DND-41 (cell line): Measurements from ENCODE around the gene CPN1.

ENCODE experiments used
- ATAC-seq: fragments of 200-7000 bp; cut with Tn5 transposase; 3 replicates; pipeline ENCODE4 v1.9.1; 2021; ENCODE audit warnings: low read depth; ENCODE audit not compliant: insufficient read depth
- DNase-seq: peaks from one replicate; pipeline ENCODE4 v3.0.0-alpha.2; 2020
- H2AFZ ChIP-seq: 2 replicates; pipeline ENCODE4 v1.6.0; 2012; ENCODE audit warnings: low read depth, low read length
- H3K27ac ChIP-seq: 2 replicates; pipeline ENCODE4 v1.5.1; 2012; ENCODE audit warnings: low read length, inconsistent platforms
- H3K27me3 ChIP-seq: fragments of 200-600 bp; sonication (generic); 2 replicates; pipeline ENCODE4 v1.6.0; 2012; ENCODE audit warnings: low read length, mild to moderate bottlenecking, inconsistent platforms; ENCODE audit not compliant: insufficient read depth, poor library complexity
- H3K36me3 ChIP-seq: 2 replicates; pipeline ENCODE4 v1.5.1; 2012; ENCODE audit warnings: low read length, inconsistent platforms; ENCODE audit not compliant: insufficient read depth
- H3K4me1 ChIP-seq: 2 replicates; pipeline ENCODE4 v1.5.1; 2012; ENCODE audit warnings: mild to moderate bottlenecking, low read length; ENCODE audit not compliant: insufficient read depth
- H3K4me2 ChIP-seq: 2 replicates; pipeline ENCODE4 v1.6.0; 2012; ENCODE audit warnings: mild to moderate bottlenecking, moderate library complexity, low read length, inconsistent platforms; ENCODE audit not compliant: insufficient read depth
- H3K4me3 ChIP-seq, 2 experiments: fragments of 200-600 bp in 1 of 2; shearing (Covaris generic) in 1 of 2; 2 replicates each; pipeline ENCODE4 v1.5.1; 2012 to 2016; ENCODE audit warnings: inconsistent platforms in 2 of 2, low read length in 2 of 2, mild to moderate bottlenecking in 2 of 2, low read depth in 1 of 2, moderate library complexity in 1 of 2
- H3K79me2 ChIP-seq: 2 replicates; pipeline ENCODE4 v1.6.0; 2012; ENCODE audit warnings: low read length, inconsistent platforms; ENCODE audit not compliant: insufficient read depth
- H3K9ac ChIP-seq: 2 replicates; pipeline ENCODE4 v1.6.0; 2012; ENCODE audit warnings: low read depth, mild to moderate bottlenecking, inconsistent platforms, low read length, moderate library complexity
- H3K9me3 ChIP-seq: 2 replicates; pipeline ENCODE4 v1.5.1; 2012; ENCODE audit warnings: low read length, moderate library complexity, mild to moderate bottlenecking, inconsistent platforms; ENCODE audit not compliant: insufficient read depth, severe bottlenecking
- H4K20me1 ChIP-seq: 2 replicates; pipeline ENCODE4 v1.6.0; 2012; ENCODE audit warnings: low read length; ENCODE audit not compliant: insufficient read depth
- CTCF ChIP-seq: IDR thresholded peaks from 2 replicates; pipeline ENCODE4 v1.5.1; 2012; ENCODE audit warnings: borderline replicate concordance, low read length, moderate library complexity, mild to moderate bottlenecking; ENCODE audit not compliant: poor library complexity, severe bottlenecking; ENCODE audit errors: extremely low read depth
- EZH2 ChIP-seq: IDR thresholded peaks from 3 replicates; pipeline ENCODE4 v1.6.1; 2012; ENCODE audit warnings: borderline replicate concordance, low read depth, mild to moderate bottlenecking, moderate library complexity, low read length, inconsistent platforms; ENCODE audit not compliant: severe bottlenecking

CPN1 gene

GRCh38 chr10:99995713-99996112, 86.0 kb downstream of the CPN1 start:
- no peak overlapping the region for H3K4me2 ChIP-seq
- TF ChIP-seq EZH2 (no peak), CTCF (no peak)
- ATAC-seq (no peak), DNase-seq (no peak)
- no peak overlapping the region for H3K27ac ChIP-seq
- H2AFZ ChIP-seq = no peak overlapping the region
- no peak overlapping the region for H3K9ac ChIP-seq
- no peak overlapping the region for H3K4me3 ChIP-seq
- peaks cover 6% of the 10 kb centered on the region for H3K4me1 ChIP-seq
- no peaks in the 10 kb centered on the region for H4K20me1 ChIP-seq
- no peaks in the 10 kb centered on the region for H3K36me3 ChIP-seq
- H3K27me3 ChIP-seq = no peaks in the 10 kb centered on the region
- no peaks in the 10 kb centered on the region for H3K9me3 ChIP-seq
- no peaks in the 10 kb centered on the region for H3K79me2 ChIP-seq

GRCh38 chr10:99995269-99995668, 86.4 kb downstream of the CPN1 start:
- DNase-seq (no peak), ATAC-seq (no peak)
- Histone ChIP-seq H3K27me3 (no peaks in the 10 kb centered on the region), H2AFZ (no peak overlapping the region), H3K9ac (no peak overlapping the region), H4K20me1 (no peaks in the 10 kb centered on the region), H3K4me1 (peaks cover 6% of the 10 kb centered on the region), H3K9me3 (no peaks in the 10 kb centered on the region), H3K27ac (no peak overlapping the region), H3K4me3 (no peak overlapping the region), H3K4me2 (no peak overlapping the region), H3K79me2 (no peaks in the 10 kb centered on the region), H3K36me3 (no peaks in the 10 kb centered on the region)
- TF ChIP-seq CTCF (no peak), EZH2 (no peak)

DNA sequence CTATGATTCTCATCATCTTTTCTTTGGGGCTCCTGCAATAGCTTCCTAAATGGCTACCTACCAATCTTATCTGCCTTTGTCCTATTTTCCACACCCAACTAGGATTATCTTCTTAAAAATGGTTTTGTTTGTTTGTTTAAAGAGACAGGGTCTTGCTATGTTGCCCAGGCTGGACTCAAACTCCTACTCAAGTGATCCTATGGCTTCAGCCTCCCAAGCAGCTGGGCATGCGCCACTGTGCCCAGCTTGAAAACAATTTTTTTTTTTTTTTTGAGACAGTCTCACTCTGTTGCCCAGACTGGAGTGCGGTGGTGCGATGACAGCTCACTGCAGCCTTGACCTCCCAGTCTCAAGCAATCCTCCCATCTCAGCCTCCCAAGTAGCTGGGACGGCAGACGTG, 86.9 kb downstream of the CPN1 start:
- Histone ChIP-seq H3K4me2 (no peak overlapping the region), H4K20me1 (no peaks in the 10 kb centered on the region), H3K27me3 (no peaks in the 10 kb centered on the region), H3K27ac (no peak overlapping the region), H3K9me3 (no peaks in the 10 kb centered on the region), H3K4me1 (peaks cover 6% of the 10 kb centered on the region), H3K36me3 (no peaks in the 10 kb centered on the region), H3K4me3 (no peak overlapping the region), H3K79me2 (no peaks in the 10 kb centered on the region), H2AFZ (no peak overlapping the region), H3K9ac (no peak overlapping the region)
- DNase-seq (no peak), ATAC-seq (no peak)
- TF ChIP-seq CTCF = no peak
- TF ChIP-seq EZH2 = no peak
